ENCODE data around the gene LMBRD2. TPM values are rescaled to one million over a fixed set of nuclear protein-coding genes. Genes with fewer than 3 reads are reported as not detected.
A peak's percentile ranks its signal among the peaks of the same experiment; 100 is the strongest.

LMBRD2 gene
- polyA plus RNA-seq, 2 of the 4 experiments (the other 2 are of a cell fraction), result 2.9 to 6.8 TPM

DNA sequence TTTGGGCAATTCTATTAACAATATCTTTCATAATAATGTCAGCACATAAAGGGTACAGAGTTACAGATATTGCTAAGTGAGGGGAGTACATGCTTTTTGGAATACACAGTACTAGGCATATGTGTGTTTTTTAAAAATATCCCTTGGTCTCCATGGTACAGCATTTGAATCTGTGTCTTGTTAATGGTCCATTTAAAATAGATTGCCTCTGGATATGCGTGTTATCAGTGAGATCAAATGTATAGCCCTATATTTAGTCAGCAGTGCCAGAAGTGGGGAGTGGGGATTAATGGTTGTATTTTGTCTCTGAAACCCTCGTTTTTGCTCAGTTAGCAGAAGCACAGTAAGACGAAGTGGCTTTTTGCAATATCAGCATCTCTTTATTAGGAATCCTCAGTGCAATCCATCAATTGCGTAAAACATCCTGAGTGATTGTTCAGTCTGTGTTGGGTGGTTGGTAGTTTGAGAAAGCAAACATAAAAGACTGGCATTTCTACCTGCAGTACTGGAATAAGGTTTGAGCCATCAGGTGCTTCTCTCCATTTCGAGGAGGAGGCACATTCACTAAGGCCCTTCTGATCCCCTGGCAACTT, 19.2 kb upstream of the LMBRD2 start:
- Histone ChIP-seq H3K4me3 (no peak overlapping the region), H3K4me2 (no peak overlapping the region), H3K27ac (no peak overlapping the region), H3K4me1 (no peaks in the 10 kb centered on the region), H3K9me3 (no peaks in the 10 kb centered on the region)
- FAIRE-seq (no peak), ATAC-seq (no peak), DNase-seq (ENCODE audit: low read depth in 1 of 2, low spot score in 1 of 2) (no peak)
- 89% methylated on average over 5 of the region's 5 CpGs for WGBS (ENCODE audit: missing lambda C conversion rate)
- TF ChIP-seq MAFK (IDR thresholded peaks at IDR 0.05; ENCODE audit: partially characterized antibody) (peak; percentile 72), RAD21 (conservative IDR thresholded peaks at IDR 0.05 in 1 of 2, IDR thresholded peaks at IDR 0.05 in 1 of 2) (no peak), HDAC2 (IDR thresholded peaks at IDR 0.05) (no peak)
- CTCF ChIA-PET, result interaction anchor here (1.1 to 1.2 kb wide), 2 partner anchors 134 to 354 kb away, joined by 3 to 5 read pairs; no protein-coding TSS in a partner anchor
- POLR2A ChIA-PET, result no interaction called here

DNA sequence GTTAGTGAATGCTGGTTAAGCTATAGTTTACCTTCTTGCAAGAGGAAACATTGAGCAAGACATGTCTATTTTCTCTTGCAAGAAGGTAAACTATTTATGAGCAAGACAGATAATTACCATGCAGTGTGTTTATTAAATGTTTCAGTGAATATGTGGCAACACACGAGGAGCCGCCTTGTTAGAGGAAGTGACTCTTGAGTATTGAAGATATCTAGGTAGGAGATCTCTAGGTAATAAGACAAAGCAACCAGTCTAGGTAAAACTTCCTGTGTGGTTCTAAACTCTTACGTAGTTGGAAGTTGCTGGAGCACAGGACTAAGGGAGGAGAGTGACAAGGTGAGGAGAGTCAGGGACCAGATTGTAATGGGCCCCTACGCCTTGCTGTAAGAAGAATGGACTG, 17.1 kb upstream of the LMBRD2 start:
- H3K4me1 ChIP-seq, result no peaks in the 10 kb centered on the region
- ATAC-seq (no peak), DNase-seq (ENCODE audit: low read depth in 1 of 2, low spot score in 1 of 2) (no peak), FAIRE-seq (no peak)
- ChIA-PET CTCF (interaction anchor here (1.1 to 1.5 kb wide), 3 partner anchors 8 to 137 kb away, joined by 3 to 6 read pairs (median 3); no protein-coding TSS in a partner anchor), POLR2A (no interaction called here)
- H3K4me2 ChIP-seq, result no peak overlapping the region
- no peak overlapping the region for H3K27ac ChIP-seq
- H3K9me3 ChIP-seq, result no peaks in the 10 kb centered on the region
- H3K4me3 ChIP-seq, result no peak overlapping the region
- TF ChIP-seq ZC3H11A (IDR thresholded peaks at IDR 0.05) (no peak), EHMT2 (IDR thresholded peaks at IDR 0.05; ENCODE audit: low read depth) (no peak), HOXA7 (CRISPR knock-in tag; IDR thresholded peaks at IDR 0.05) (no peak), PHF8 (IDR thresholded peaks at IDR 0.05; ENCODE audit: borderline replicate concordance, low read depth) (no peak), RNF2 (IDR thresholded peaks at IDR 0.05; ENCODE audit: borderline replicate concordance, low read depth) (no peak), CHD2 (IDR thresholded peaks at IDR 0.05; ENCODE audit: low read length, partially characterized antibody) (no peak), ESRRA (IDR thresholded peaks at IDR 0.05; ENCODE audit: borderline replicate concordance, low read length) (no peak), FOSB (CRISPR knock-in tag; IDR thresholded peaks at IDR 0.05) (no peak), NPAS2 (CRISPR knock-in tag; IDR thresholded peaks at IDR 0.05; ENCODE audit: borderline replicate concordance) (no peak), JUN (IDR thresholded peaks at IDR 0.05) (no peak), HOXB5 (CRISPR knock-in tag; IDR thresholded peaks at IDR 0.05) (no peak), HDAC2 (IDR thresholded peaks at IDR 0.05) (no peak), HMGXB4 (CRISPR knock-in tag; IDR thresholded peaks at IDR 0.05; ENCODE audit: borderline replicate concordance) (no peak), ZNF302 (CRISPR knock-in tag; IDR thresholded peaks at IDR 0.05) (no peak), CHD4 (IDR thresholded peaks at IDR 0.05; ENCODE audit: borderline replicate concordance) (no peak), FOSL2 (IDR thresholded peaks at IDR 0.05) (no peak), FOSL2 (CRISPR knock-in tag; IDR thresholded peaks at IDR 0.05) (no peak), RCOR1 (IDR thresholded peaks at IDR 0.05; ENCODE audit: low read depth, low read length) (no peak), CBX2 (IDR thresholded peaks at IDR 0.05; ENCODE audit: borderline replicate concordance, low read depth) (no peak)
- TF ChIP-seq, protein P1, sequence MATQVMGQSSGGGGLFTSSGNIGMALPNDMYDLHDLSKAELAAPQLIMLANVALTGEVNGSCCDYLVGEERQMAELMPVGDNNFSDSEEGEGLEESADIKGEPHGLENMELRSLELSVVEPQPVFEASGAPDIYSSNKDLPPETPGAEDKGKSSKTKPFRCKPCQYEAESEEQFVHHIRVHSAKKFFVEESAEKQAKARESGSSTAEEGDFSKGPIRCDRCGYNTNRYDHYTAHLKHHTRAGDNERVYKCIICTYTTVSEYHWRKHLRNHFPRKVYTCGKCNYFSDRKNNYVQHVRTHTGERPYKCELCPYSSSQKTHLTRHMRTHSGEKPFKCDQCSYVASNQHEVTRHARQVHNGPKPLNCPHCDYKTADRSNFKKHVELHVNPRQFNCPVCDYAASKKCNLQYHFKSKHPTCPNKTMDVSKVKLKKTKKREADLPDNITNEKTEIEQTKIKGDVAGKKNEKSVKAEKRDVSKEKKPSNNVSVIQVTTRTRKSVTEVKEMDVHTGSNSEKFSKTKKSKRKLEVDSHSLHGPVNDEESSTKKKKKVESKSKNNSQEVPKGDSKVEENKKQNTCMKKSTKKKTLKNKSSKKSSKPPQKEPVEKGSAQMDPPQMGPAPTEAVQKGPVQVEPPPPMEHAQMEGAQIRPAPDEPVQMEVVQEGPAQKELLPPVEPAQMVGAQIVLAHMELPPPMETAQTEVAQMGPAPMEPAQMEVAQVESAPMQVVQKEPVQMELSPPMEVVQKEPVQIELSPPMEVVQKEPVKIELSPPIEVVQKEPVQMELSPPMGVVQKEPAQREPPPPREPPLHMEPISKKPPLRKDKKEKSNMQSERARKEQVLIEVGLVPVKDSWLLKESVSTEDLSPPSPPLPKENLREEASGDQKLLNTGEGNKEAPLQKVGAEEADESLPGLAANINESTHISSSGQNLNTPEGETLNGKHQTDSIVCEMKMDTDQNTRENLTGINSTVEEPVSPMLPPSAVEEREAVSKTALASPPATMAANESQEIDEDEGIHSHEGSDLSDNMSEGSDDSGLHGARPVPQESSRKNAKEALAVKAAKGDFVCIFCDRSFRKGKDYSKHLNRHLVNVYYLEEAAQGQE (IDR thresholded peaks at IDR 0.05), result no peak
- 94% methylated on average over 4 of the region's 4 CpGs for WGBS (ENCODE audit: missing lambda C conversion rate)
